H9 (cell line): ENCODE results near the gene SOX18. TPM values are rescaled to one million over a fixed set of nuclear protein-coding genes. Genes with fewer than 3 reads are reported as not detected.

Source experiments
- DNase-seq: peaks from one replicate; pipeline ENCODE4 v3.0.0-alpha.2; 2017
- H2AFZ ChIP-seq: one replicate; pipeline ENCODE4 v1.6.1; 2013; ENCODE audit warnings: mild to moderate bottlenecking, low read length, control low read depth, moderate library complexity
- H2AK5ac ChIP-seq: 2 replicates; pipeline ENCODE4 v1.6.1; 2013; ENCODE audit warnings: low read length, control low read depth, mixed read lengths; ENCODE audit not compliant: insufficient read length
- H2BK120ac ChIP-seq: one replicate; pipeline ENCODE4 v1.6.1; 2013; ENCODE audit warnings: low read depth, mild to moderate bottlenecking, low read length, control low read depth, inconsistent platforms; ENCODE audit not compliant: poor library complexity, severe bottlenecking
- H2BK12ac ChIP-seq: 2 replicates; pipeline ENCODE4 v1.6.1; 2013; ENCODE audit warnings: low read length, control low read depth, mixed read lengths, low read depth; ENCODE audit not compliant: insufficient read length
- H2BK15ac ChIP-seq: 2 replicates; pipeline ENCODE4 v1.6.1; 2013; ENCODE audit warnings: low read depth, low read length, control low read depth
- H2BK20ac ChIP-seq: one replicate; pipeline ENCODE4 v1.6.1; 2013; ENCODE audit warnings: low read depth, mild to moderate bottlenecking, low read length, control low read depth, inconsistent platforms; ENCODE audit not compliant: poor library complexity, severe bottlenecking
- H2BK5ac ChIP-seq: 2 replicates; pipeline ENCODE4 v1.6.1; 2013; ENCODE audit warnings: low read length, control low read depth, mixed read lengths; ENCODE audit not compliant: insufficient read length
- H3K14ac ChIP-seq: 2 replicates; pipeline ENCODE4 v1.6.1; 2013; ENCODE audit warnings: low read length, control low read depth; ENCODE audit not compliant: insufficient read depth
- H3K18ac ChIP-seq: 2 replicates; pipeline ENCODE4 v1.6.1; 2013; ENCODE audit warnings: low read depth, mild to moderate bottlenecking, mixed read lengths, low read length, control low read depth; ENCODE audit not compliant: insufficient read length
- H3K23ac ChIP-seq: 2 replicates; pipeline ENCODE4 v1.6.1; 2013; ENCODE audit warnings: low read length, control low read depth, mixed read lengths, low read depth; ENCODE audit not compliant: insufficient read length
- H3K23me2 ChIP-seq: 2 replicates; pipeline ENCODE4 v1.6.1; 2013; ENCODE audit warnings: low read depth, mild to moderate bottlenecking, mixed read lengths, low read length, control low read depth; ENCODE audit not compliant: insufficient read length, poor library complexity, severe bottlenecking
- H3K27ac ChIP-seq: 2 replicates; pipeline ENCODE4 v1.5.1; 2013; ENCODE audit warnings: low read length, control low read depth, mixed read lengths, low read depth; ENCODE audit not compliant: insufficient read length
- H3K27me3 ChIP-seq: 2 replicates; pipeline ENCODE4 v1.6.1; 2013; ENCODE audit warnings: low read length, control low read depth, inconsistent platforms; ENCODE audit not compliant: insufficient read depth
- H3K4ac ChIP-seq: 2 replicates; pipeline ENCODE4 v1.6.1; 2013; ENCODE audit warnings: low read depth, mild to moderate bottlenecking, control low read depth, inconsistent platforms, low read length, moderate library complexity
- H3K4me1 ChIP-seq: 2 replicates; pipeline ENCODE4 v1.6.1; 2013; ENCODE audit warnings: low read length, control low read depth, inconsistent platforms; ENCODE audit not compliant: insufficient read depth
- H3K4me2 ChIP-seq: 2 replicates; pipeline ENCODE4 v1.6.1; 2013; ENCODE audit warnings: low read length, control low read depth, mixed read lengths; ENCODE audit not compliant: insufficient read length, insufficient read depth
- H3K56ac ChIP-seq: 2 replicates; pipeline ENCODE4 v1.6.1; 2013; ENCODE audit warnings: low read depth, mild to moderate bottlenecking, mixed read lengths, low read length, control low read depth; ENCODE audit not compliant: insufficient read length
- H3K79me1 ChIP-seq: 2 replicates; pipeline ENCODE4 v1.6.1; 2013; ENCODE audit warnings: low read depth, mild to moderate bottlenecking, moderate library complexity, low read length, control low read depth, inconsistent platforms; ENCODE audit not compliant: insufficient read depth, poor library complexity, severe bottlenecking
- H3K79me2 ChIP-seq: 2 replicates; pipeline ENCODE4 v1.6.1; 2013; ENCODE audit warnings: low read length, control low read depth, inconsistent platforms; ENCODE audit not compliant: insufficient read depth
- H3K9ac ChIP-seq: 2 replicates; pipeline ENCODE4 v1.6.1; 2013; ENCODE audit warnings: low read length, control low read depth, mixed read lengths; ENCODE audit not compliant: insufficient read length; ENCODE audit errors: extremely low read depth
- H3K9me3 ChIP-seq: one replicate; pipeline ENCODE4 v1.6.1; 2013; ENCODE audit warnings: low read depth, low read length, inconsistent platforms; ENCODE audit not compliant: control insufficient read depth
- H3T11ph ChIP-seq: one replicate; pipeline ENCODE4 v1.6.1; 2013; ENCODE audit warnings: mild to moderate bottlenecking, low read length, control low read depth, inconsistent platforms
- H4K20me1 ChIP-seq: one replicate; pipeline ENCODE4 v1.6.1; 2013; ENCODE audit not compliant: control insufficient read depth, insufficient read length, insufficient read depth
- H4K5ac ChIP-seq: 2 replicates; pipeline ENCODE4 v1.6.1; 2013; ENCODE audit warnings: low read depth, mild to moderate bottlenecking, mixed read lengths, low read length, control low read depth; ENCODE audit not compliant: insufficient read length
- H4K8ac ChIP-seq: replicated peaks from 2 replicates; pipeline ENCODE4 v1.6.1; 2013; ENCODE audit warnings: low read length, control low read depth, mixed read lengths, low read depth; ENCODE audit not compliant: insufficient read length
- H4K91ac ChIP-seq: 2 replicates; pipeline ENCODE4 v1.6.1; 2013; ENCODE audit warnings: low read depth, mild to moderate bottlenecking, moderate library complexity, mixed read lengths, low read length, control low read depth; ENCODE audit not compliant: insufficient read length
- H3K27ac Mint-ChIP-seq, 3 experiments: 2 replicates in 2 of 3; 3 replicates in 1 of 3; pipeline ENCODE4 v1.8.0; 2020 to 2021; ENCODE audit warnings: mixed read lengths in 3 of 3, mild to moderate bottlenecking in 1 of 3, moderate library complexity in 1 of 3
- H3K27me3 Mint-ChIP-seq: 2 replicates; pipeline ENCODE4 v1.8.0; 2021; ENCODE audit warnings: low read depth, mild to moderate bottlenecking, moderate library complexity, mixed read lengths
- H3K36me3 Mint-ChIP-seq, 3 experiments: 2 replicates in 2 of 3; 3 replicates in 1 of 3; pipeline ENCODE4 v1.8.0; 2020 to 2021; ENCODE audit warnings: low read depth in 3 of 3, mixed read lengths in 3 of 3; ENCODE audit not compliant: insufficient read depth in 1 of 3
- H3K4me1 Mint-ChIP-seq, 2 experiments: 2 replicates each; pipeline ENCODE4 v1.8.0; 2020; ENCODE audit warnings: mixed read lengths in 2 of 2
- H3K4me3 Mint-ChIP-seq, 2 experiments: 2 replicates in 1 of 2; 3 replicates in 1 of 2; pipeline ENCODE4 v1.8.0; 2020 to 2021; ENCODE audit warnings: mild to moderate bottlenecking in 2 of 2, mixed read lengths in 2 of 2, moderate library complexity in 1 of 2
- H3K9me3 Mint-ChIP-seq, 2 experiments: 2 replicates in 1 of 2; 3 replicates in 1 of 2; pipeline ENCODE4 v1.8.0; 2020; ENCODE audit warnings: mild to moderate bottlenecking in 2 of 2, mixed read lengths in 2 of 2, moderate library complexity in 1 of 2
- CTCF ChIP-seq: fragments of 200-600 bp; sonication (generic); conservative IDR thresholded peaks from 3 replicates; pipeline ENCODE4 v1.8.0; 2021; ENCODE audit warnings: antibody characterized with exemption, mild to moderate bottlenecking
- WGBS: extraction: QIAGEN DNeasy Blood & Tissue Kit; methylation state at CpG from one replicate; pipeline ENCODE4 v1.1.7; 2013; ENCODE audit warnings: missing lambda C conversion rate, low lambda C conversion rate, mixed read lengths; ENCODE audit not compliant: insufficient read length; ENCODE audit errors: extremely low coverage; 5-methylcytosine and 5-hydroxymethylcytosine counted together
- total RNA-seq: library from RNA; stranded (reverse); gene quantifications from 2 replicates; pipeline ENCODE4 v1.2.1, GENCODE V29; 2021

SOX18 gene
- total RNA-seq, 1 experiment from 2014 or later, result 2.0 TPM

GRCh38 chr20:64082126-64082731, 32.8 kb upstream of the SOX18 start:
- H3K79me1 ChIP-seq, result no peaks in the 10 kb centered on the region

More at GRCh38 chr20:64082126-64082731, 32.8 kb upstream of the SOX18 start:
- Histone ChIP-seq H4K91ac (no peak overlapping the region), H3K79me2 (no peaks in the 10 kb centered on the region), H2BK120ac (no peak overlapping the region), H4K5ac (no peak overlapping the region), H2BK12ac (no peak overlapping the region), H4K20me1 (no peaks in the 10 kb centered on the region), H3K18ac (no peak overlapping the region), H3K4ac (no peak overlapping the region), H2BK15ac (no peak overlapping the region), H3T11ph (no peak overlapping the region), H4K8ac (no peak overlapping the region), H3K9me3 (no peaks in the 10 kb centered on the region), H2AFZ (no peak overlapping the region), H3K9ac (no peak overlapping the region), H2BK20ac (no peak overlapping the region), H3K23me2 (peaks cover 20% of the 10 kb centered on the region), H3K14ac (no peak overlapping the region), H2BK5ac (no peak overlapping the region), H3K27ac (no peak overlapping the region), H3K27me3 (peaks cover 5% of the 10 kb centered on the region; the same call in 1 of the 2 replicates), H2AK5ac (no peak overlapping the region), H3K4me1 (no peaks in the 10 kb centered on the region; the same call in 1 of the 2 replicates), H3K56ac (no peak overlapping the region), H3K4me2 (no peak overlapping the region), H3K23ac (no peak overlapping the region)
- H3K27ac Mint-ChIP-seq, result no peak overlapping the region
- H3K4me3 Mint-ChIP-seq, result peak overlapping the region; percentile 39 to 69; a peak in 4 of 5 replicates
- no peaks in the 10 kb centered on the region; a peak in 1 of 7 replicates for H3K36me3 Mint-ChIP-seq
- DNase-seq, result peak; percentile 48
- peaks cover 2 to 3% of the 10 kb centered on the region in 2 experiments; a peak in 3 of 5 replicates for H3K9me3 Mint-ChIP-seq
- 0 out of 3 replicates have a peak, but pooled peaks have one; percentile 10 for TF ChIP-seq CTCF
- peaks cover 59% of the 10 kb centered on the region for H3K27me3 Mint-ChIP-seq
- WGBS, result no CpG with 5 or more reads among the region's 13 CpGs
- peaks cover 32 to 45% of the 10 kb centered on the region in 2 experiments for H3K4me1 Mint-ChIP-seq
